HepG2 (cell line): ENCODE data around the gene FNDC3B. TPM values are rescaled to one million over a fixed set of nuclear protein-coding genes. Genes with fewer than 3 reads are reported as not detected.

Source experiments
- CENPT ChIP-seq: sonication (generic); formaldehyde crosslinking; IDR thresholded peaks from 2 replicates; pipeline ENCODE4 v1.8.0; 2022; ENCODE audit warnings: low read depth, mild to moderate bottlenecking, moderate library complexity, missing genetic modification reagents
- CHD4 ChIP-seq: fragments of 200-600 bp; sonication (generic); IDR thresholded peaks from 2 replicates; pipeline ENCODE4 v1.7.0; 2017; ENCODE audit warnings: mild to moderate bottlenecking, low read length, borderline replicate concordance
- DR1 ChIP-seq: sonication (generic); formaldehyde crosslinking; IDR thresholded peaks from 2 replicates; pipeline ENCODE4 v1.8.0; 2021; ENCODE audit warnings: mild to moderate bottlenecking, missing genetic modification reagents, inconsistent platforms
- FIP1L1 ChIP-seq: fragments of 200-400 bp; formaldehyde crosslinking; IDR thresholded peaks from 2 replicates; pipeline ENCODE4 v1.6.1; 2018; ENCODE audit warnings: low read depth, mild to moderate bottlenecking, low read length, moderate library complexity, borderline replicate concordance; ENCODE audit not compliant: insufficient read depth
- HMG20B ChIP-seq: conservative IDR thresholded peaks from 2 replicates; pipeline ENCODE4 v1.6.1; 2016; ENCODE audit warnings: missing genetic modification reagents, missing compliant biosample characterization
- HNRNPH1 ChIP-seq: fragments of 200-400 bp; formaldehyde crosslinking; optimal IDR thresholded peaks from 2 replicates; pipeline ENCODE3; 2017; ENCODE audit warnings: mild to moderate bottlenecking, low read depth, low read length
- KDM6A ChIP-seq: IDR thresholded peaks from 2 replicates; pipeline ENCODE4 v1.6.1; 2016; ENCODE audit warnings: low read depth
- MLLT10 ChIP-seq: sonication (generic); formaldehyde crosslinking; IDR thresholded peaks from 2 replicates; pipeline ENCODE4 v1.4.0; 2020; ENCODE audit warnings: missing genetic modification reagents
- NFIB ChIP-seq: sonication (generic); formaldehyde crosslinking; IDR thresholded peaks from 2 replicates; pipeline ENCODE4 v1.9.0; 2021; ENCODE audit warnings: missing genetic modification reagents, mild to moderate bottlenecking, borderline replicate concordance
- RARG ChIP-seq: sonication (generic); formaldehyde crosslinking; IDR thresholded peaks from 2 replicates; pipeline ENCODE4 v1.4.0; 2020; ENCODE audit warnings: low read depth, mild to moderate bottlenecking, missing genetic modification reagents
- SAP130 ChIP-seq: IDR thresholded peaks from 2 replicates; pipeline ENCODE4 v1.6.1; 2016; ENCODE audit warnings: low read depth
- TCF7L2 ChIP-seq: IDR thresholded peaks from 2 replicates; pipeline ENCODE4 v1.6.1; 2011; ENCODE audit warnings: mild to moderate bottlenecking, low read depth, low read length, moderate library complexity
- TEAD3 ChIP-seq: optimal IDR thresholded peaks from 2 replicates; pipeline ENCODE3; 2016; ENCODE audit warnings: borderline replicate concordance
- ZNF44 ChIP-seq: sonication (generic); formaldehyde crosslinking; IDR thresholded peaks from 2 replicates; pipeline ENCODE4 v1.5.1; 2020; ENCODE audit warnings: mild to moderate bottlenecking, missing genetic modification reagents
- ZNF572 ChIP-seq: sonication (generic); formaldehyde crosslinking; IDR thresholded peaks from 2 replicates; pipeline ENCODE4 v1.5.1; 2020; ENCODE audit warnings: mild to moderate bottlenecking, missing genetic modification reagents
- ZNF619 ChIP-seq: sonication (generic); formaldehyde crosslinking; IDR thresholded peaks from 2 replicates; pipeline ENCODE4 v1.4.0; 2020; ENCODE audit warnings: mild to moderate bottlenecking, missing genetic modification reagents
- polyA plus RNA-seq, 8 experiments: library from polyadenylated mRNA; depleted of rRNA in 3 of 8; stranded (reverse) in 7 of 8; unstranded in 1 of 8; fragments of >200 nt; fragmentation: Illumina TruSeq in 4 of 8; extraction: Trizol in 4 of 8; gene quantifications; 2 replicates each; pipeline versions ENCODE4 v1.2.1 to v1.2.3, GENCODE V29; 2011 to 2016; ENCODE audit warnings: low read depth in 4 of 8, missing spikeins in 1 of 8, mixed read lengths in 1 of 8; ENCODE audit not compliant: insufficient read depth in 1 of 8
- total RNA-seq, 5 experiments: library from RNA; depleted of rRNA; stranded (reverse); fragments of >200 nt; fragmentation: Illumina TruSeq; extraction: Trizol; gene quantifications; 2 replicates each; pipeline ENCODE4 v1.2.3, GENCODE V29; 2016; ENCODE audit warnings: low read depth in 1 of 5
- TF ChIP-seq, protein P1 (sequence below): sonication (generic); formaldehyde crosslinking; conservative IDR thresholded peaks from 2 replicates; pipeline ENCODE4 v1.5.0; 2020; ENCODE audit warnings: missing genetic modification reagents
- TF ChIP-seq, protein P2 (sequence below): sonication (generic); formaldehyde crosslinking; conservative IDR thresholded peaks from 2 replicates; pipeline ENCODE4 v1.4.0; 2020; ENCODE audit warnings: mild to moderate bottlenecking, missing genetic modification reagents, moderate library complexity
- TF ChIP-seq, protein P3 (sequence below): sonication (generic); formaldehyde crosslinking; IDR thresholded peaks from 2 replicates; pipeline ENCODE4 v1.4.0; 2020; ENCODE audit warnings: missing genetic modification reagents
- TF ChIP-seq, protein P4 (sequence below): sonication (generic); formaldehyde crosslinking; IDR thresholded peaks from 2 replicates; pipeline ENCODE4 v1.5.1; 2020; ENCODE audit warnings: missing genetic modification reagents, mild to moderate bottlenecking, borderline replicate concordance
- TF ChIP-seq, protein P5 (sequence below): sonication (generic); formaldehyde crosslinking; IDR thresholded peaks from 2 replicates; pipeline ENCODE4 v1.8.1; 2022; ENCODE audit warnings: mild to moderate bottlenecking, missing genetic modification reagents

Gene FNDC3B
- total and polyA plus RNA-seq, 2 of the 13 experiments (the other 11 are each of a cell fraction or from before 2014, with no cell fraction given) = 74.8 to 103 TPM

DNA sequence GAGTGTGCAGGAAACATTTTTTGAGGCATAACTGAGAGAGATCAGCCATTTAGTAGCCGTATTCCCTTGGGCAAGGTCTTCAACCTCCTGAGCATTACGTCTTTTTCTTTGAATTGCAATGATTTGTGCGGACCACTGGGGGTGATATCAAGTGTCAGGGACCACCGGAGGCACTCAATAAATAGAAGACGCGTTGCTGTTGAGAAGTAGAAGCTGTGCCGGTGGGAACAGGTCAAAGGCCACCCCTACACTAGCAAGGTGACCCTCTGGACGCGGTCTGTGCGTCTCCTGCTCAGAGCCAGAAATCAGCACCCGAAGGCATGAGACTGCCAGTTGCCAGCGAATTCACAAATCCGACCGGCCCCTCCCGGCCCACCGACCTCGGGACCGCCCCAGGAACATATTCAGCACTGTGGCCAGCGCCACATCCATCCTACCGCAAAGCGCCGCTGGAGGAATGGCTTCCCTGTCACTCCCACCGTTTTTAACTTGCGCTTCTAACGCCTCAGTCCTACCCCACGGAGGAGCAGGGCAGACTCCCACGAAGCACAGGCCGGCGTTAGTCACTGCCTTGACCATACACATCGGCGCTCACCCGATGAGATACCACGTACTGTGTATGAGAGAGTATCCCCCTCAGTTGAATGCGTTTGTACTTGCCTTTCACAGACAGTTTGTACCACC, 410.2 kb downstream of the FNDC3B start (continued):
- no peak for TF ChIP-seq KDM6A
- TF ChIP-seq, protein P1, sequence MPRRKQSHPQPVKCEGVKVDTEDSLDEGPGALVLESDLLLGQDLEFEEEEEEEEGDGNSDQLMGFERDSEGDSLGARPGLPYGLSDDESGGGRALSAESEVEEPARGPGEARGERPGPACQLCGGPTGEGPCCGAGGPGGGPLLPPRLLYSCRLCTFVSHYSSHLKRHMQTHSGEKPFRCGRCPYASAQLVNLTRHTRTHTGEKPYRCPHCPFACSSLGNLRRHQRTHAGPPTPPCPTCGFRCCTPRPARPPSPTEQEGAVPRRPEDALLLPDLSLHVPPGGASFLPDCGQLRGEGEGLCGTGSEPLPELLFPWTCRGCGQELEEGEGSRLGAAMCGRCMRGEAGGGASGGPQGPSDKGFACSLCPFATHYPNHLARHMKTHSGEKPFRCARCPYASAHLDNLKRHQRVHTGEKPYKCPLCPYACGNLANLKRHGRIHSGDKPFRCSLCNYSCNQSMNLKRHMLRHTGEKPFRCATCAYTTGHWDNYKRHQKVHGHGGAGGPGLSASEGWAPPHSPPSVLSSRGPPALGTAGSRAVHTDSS (CRISPR knock-in tag) = no peak
- no peak for TF ChIP-seq HMG20B (CRISPR knock-in tag)
- TF ChIP-seq, protein P2, sequence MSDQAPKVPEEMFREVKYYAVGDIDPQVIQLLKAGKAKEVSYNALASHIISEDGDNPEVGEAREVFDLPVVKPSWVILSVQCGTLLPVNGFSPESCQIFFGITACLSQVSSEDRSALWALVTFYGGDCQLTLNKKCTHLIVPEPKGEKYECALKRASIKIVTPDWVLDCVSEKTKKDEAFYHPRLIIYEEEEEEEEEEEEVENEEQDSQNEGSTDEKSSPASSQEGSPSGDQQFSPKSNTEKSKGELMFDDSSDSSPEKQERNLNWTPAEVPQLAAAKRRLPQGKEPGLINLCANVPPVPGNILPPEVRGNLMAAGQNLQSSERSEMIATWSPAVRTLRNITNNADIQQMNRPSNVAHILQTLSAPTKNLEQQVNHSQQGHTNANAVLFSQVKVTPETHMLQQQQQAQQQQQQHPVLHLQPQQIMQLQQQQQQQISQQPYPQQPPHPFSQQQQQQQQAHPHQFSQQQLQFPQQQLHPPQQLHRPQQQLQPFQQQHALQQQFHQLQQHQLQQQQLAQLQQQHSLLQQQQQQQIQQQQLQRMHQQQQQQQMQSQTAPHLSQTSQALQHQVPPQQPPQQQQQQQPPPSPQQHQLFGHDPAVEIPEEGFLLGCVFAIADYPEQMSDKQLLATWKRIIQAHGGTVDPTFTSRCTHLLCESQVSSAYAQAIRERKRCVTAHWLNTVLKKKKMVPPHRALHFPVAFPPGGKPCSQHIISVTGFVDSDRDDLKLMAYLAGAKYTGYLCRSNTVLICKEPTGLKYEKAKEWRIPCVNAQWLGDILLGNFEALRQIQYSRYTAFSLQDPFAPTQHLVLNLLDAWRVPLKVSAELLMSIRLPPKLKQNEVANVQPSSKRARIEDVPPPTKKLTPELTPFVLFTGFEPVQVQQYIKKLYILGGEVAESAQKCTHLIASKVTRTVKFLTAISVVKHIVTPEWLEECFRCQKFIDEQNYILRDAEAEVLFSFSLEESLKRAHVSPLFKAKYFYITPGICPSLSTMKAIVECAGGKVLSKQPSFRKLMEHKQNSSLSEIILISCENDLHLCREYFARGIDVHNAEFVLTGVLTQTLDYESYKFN (CRISPR knock-in tag) = no peak
- no peak for TF ChIP-seq DR1 (CRISPR knock-in tag)
- TF ChIP-seq ZNF572 = no peak
- TF ChIP-seq FIP1L1 = no peak
- TF ChIP-seq, protein P3, sequence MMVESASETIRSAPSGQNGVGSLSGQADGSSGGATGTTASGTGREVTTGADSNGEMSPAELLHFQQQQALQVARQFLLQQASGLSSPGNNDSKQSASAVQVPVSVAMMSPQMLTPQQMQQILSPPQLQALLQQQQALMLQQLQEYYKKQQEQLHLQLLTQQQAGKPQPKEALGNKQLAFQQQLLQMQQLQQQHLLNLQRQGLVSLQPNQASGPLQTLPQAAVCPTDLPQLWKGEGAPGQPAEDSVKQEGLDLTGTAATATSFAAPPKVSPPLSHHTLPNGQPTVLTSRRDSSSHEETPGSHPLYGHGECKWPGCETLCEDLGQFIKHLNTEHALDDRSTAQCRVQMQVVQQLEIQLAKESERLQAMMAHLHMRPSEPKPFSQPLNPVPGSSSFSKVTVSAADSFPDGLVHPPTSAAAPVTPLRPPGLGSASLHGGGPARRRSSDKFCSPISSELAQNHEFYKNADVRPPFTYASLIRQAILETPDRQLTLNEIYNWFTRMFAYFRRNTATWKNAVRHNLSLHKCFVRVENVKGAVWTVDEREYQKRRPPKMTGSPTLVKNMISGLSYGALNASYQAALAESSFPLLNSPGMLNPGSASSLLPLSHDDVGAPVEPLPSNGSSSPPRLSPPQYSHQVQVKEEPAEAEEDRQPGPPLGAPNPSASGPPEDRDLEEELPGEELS (CRISPR knock-in tag) = no peak
- TF ChIP-seq TEAD3 = peak; percentile 32
- TF ChIP-seq CENPT = no peak
- TF ChIP-seq HNRNPH1 = no peak
- TF ChIP-seq CHD4 = no peak
- no peak for TF ChIP-seq TCF7L2
- TF ChIP-seq RARG = no peak
- TF ChIP-seq, protein P4, sequence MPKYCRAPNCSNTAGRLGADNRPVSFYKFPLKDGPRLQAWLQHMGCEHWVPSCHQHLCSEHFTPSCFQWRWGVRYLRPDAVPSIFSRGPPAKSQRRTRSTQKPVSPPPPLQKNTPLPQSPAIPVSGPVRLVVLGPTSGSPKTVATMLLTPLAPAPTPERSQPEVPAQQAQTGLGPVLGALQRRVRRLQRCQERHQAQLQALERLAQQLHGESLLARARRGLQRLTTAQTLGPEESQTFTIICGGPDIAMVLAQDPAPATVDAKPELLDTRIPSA (CRISPR knock-in tag) = no peak
- TF ChIP-seq ZNF619 (CRISPR knock-in tag) = no peak
- peak; percentile 35; the same call in 1 of the 2 replicates for TF ChIP-seq SAP130 (CRISPR knock-in tag)
- no peak for TF ChIP-seq NFIB (CRISPR knock-in tag)
- TF ChIP-seq MLLT10 (CRISPR knock-in tag) = no peak
- TF ChIP-seq, protein P5, sequence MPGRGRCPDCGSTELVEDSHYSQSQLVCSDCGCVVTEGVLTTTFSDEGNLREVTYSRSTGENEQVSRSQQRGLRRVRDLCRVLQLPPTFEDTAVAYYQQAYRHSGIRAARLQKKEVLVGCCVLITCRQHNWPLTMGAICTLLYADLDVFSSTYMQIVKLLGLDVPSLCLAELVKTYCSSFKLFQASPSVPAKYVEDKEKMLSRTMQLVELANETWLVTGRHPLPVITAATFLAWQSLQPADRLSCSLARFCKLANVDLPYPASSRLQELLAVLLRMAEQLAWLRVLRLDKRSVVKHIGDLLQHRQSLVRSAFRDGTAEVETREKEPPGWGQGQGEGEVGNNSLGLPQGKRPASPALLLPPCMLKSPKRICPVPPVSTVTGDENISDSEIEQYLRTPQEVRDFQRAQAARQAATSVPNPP (CRISPR knock-in tag) = no peak
- TF ChIP-seq ZNF44 (CRISPR knock-in tag) = no peak
